Neural cell (in vitro differentiated cells): Measurements from ENCODE around the gene DOCK9.

Source experiments
- CTCF ChIP-seq: fragments of 450-650 bp; IDR thresholded peaks from 2 replicates; pipeline ENCODE4 v1.5.1; 2014; ENCODE audit warnings: antibody characterized with exemption, mild to moderate bottlenecking, moderate library complexity; ENCODE audit not compliant: poor library complexity, severe bottlenecking
- EP300 ChIP-seq: fragments of 450-650 bp; conservative IDR thresholded peaks from 2 replicates; pipeline ENCODE4 v1.6.1; 2014; ENCODE audit warnings: antibody characterized with exemption, mild to moderate bottlenecking, moderate library complexity; ENCODE audit not compliant: poor library complexity, severe bottlenecking
- POLR2AphosphoS5 ChIP-seq: IDR thresholded peaks from 2 replicates; pipeline ENCODE4 v1.6.1; 2012
- REST ChIP-seq: IDR thresholded peaks from 2 replicates; pipeline ENCODE4 v1.6.1; 2012; ENCODE audit warnings: borderline replicate concordance
- TAF1 ChIP-seq: IDR thresholded peaks from 2 replicates; pipeline ENCODE4 v1.6.1; 2012; ENCODE audit warnings: low read depth

- TF ChIP-seq CTCF (no peak), REST (no peak), TAF1 (no peak), EP300 (no peak), POLR2AphosphoS5 (no peak)
Measured at GRCh38 chr13:98766697-98767096, 211.2 kb downstream of the DOCK9 start.
